HCT116 (cell line): Measurements from ENCODE around the gene RASIP1. TPM values are rescaled to one million over a fixed set of nuclear protein-coding genes. Genes with fewer than 3 reads are reported as not detected.

ENCODE experiments used
- ATAC-seq: fragments of 200-7000 bp; cut with Tn5 transposase; 2 replicates; pipeline ENCODE4 v1.9.1; 2020; ENCODE audit warnings: mild to moderate bottlenecking, moderate library complexity
- BruUV-seq: library from RNA; stranded (reverse); fragments of 400-500 nt; replicated peaks from 2 replicates; lab custom pipeline; 2021; lab: Mats Ljungman, UMichigan
- CTCF ChIA-PET: fragments of 300-600 bp; sonication (Branson Sonifier 250); formaldehyde crosslinking; loops from one replicate; lab custom pipeline; 2021; ENCODE audit warnings: antibody characterized with exemption; lab: Charles Lee
- POLR2A ChIA-PET: fragments of 300-600, 350-600 bp; sonication (Branson Sonifier 250); formaldehyde crosslinking; loops from one replicate; lab custom pipeline; 2021; ENCODE audit warnings: antibody characterized with exemption; lab: Charles Lee
- RAD21 ChIA-PET, 2 experiments: fragments of 300-600 bp; sonication (Branson Sonifier 250); formaldehyde crosslinking; loops; one replicate each; lab custom pipeline; 2023; ENCODE audit warnings: low total read pairs in 2 of 2; ENCODE audit not compliant: uncharacterized antibody in 2 of 2, unreplicated experiment in 2 of 2, low non-redundant PET in 1 of 2; lab: Charles Lee
- DNase-seq: peaks from one replicate; pipeline ENCODE4 v3.0.0-alpha.2; 2010; ENCODE audit warnings: low read depth, low spot score
- H2AFZ ChIP-seq: fragments of 200-600 bp; shearing (Covaris generic), sonication (generic); 2 replicates; pipeline ENCODE4 v1.6.1; 2017; ENCODE audit warnings: low read depth, mixed run types, mixed read lengths, antibody characterized with exemption, low read length; ENCODE audit not compliant: poor library complexity, severe bottlenecking
- H3K27ac ChIP-seq: 2 replicates; pipeline ENCODE4 v1.5.1; 2012; ENCODE audit warnings: low read depth, low read length
- H3K27me3 ChIP-seq: fragments of 200-600 bp; sonication (generic); 2 replicates; pipeline ENCODE4 v1.6.1; 2016; ENCODE audit warnings: mixed run types, low read length, mixed read lengths; ENCODE audit not compliant: insufficient read depth
- H3K36me3 ChIP-seq, 2 experiments: fragments of 200-500 bp in 1 of 2; fragments of 200-600 bp in 1 of 2; sonication (Bioruptor generic) in 1 of 2; sonication (generic) in 1 of 2; 2 replicates each; pipeline versions ENCODE4 v1.5.1 to v1.6.1; 2014 to 2016; ENCODE audit warnings: low read length in 2 of 2, inconsistent platforms in 1 of 2, mixed read lengths in 1 of 2, mixed run types in 1 of 2; ENCODE audit not compliant: insufficient read depth in 2 of 2, control insufficient read depth in 1 of 2
- H3K4me1 ChIP-seq, 2 experiments: fragments of 200-600 bp in 1 of 2; sonication (generic) in 1 of 2; 2 replicates each; pipeline versions ENCODE4 v1.5.1 to v1.6.1; 2012 to 2017; ENCODE audit warnings: low read length in 2 of 2, inconsistent platforms in 1 of 2, mild to moderate bottlenecking in 1 of 2, mixed read lengths in 1 of 2, mixed run types in 1 of 2, moderate library complexity in 1 of 2; ENCODE audit not compliant: insufficient read depth in 2 of 2, control insufficient read depth in 1 of 2
- H3K4me2 ChIP-seq: fragments of 200-600 bp; sonication (generic); 2 replicates; pipeline ENCODE4 v1.6.1; 2017; ENCODE audit warnings: mixed run types, low read length, mixed read lengths
- H3K4me3 ChIP-seq, 2 experiments: fragments of 200-600 bp in 1 of 2; sonication (generic) in 1 of 2; replicated peaks in 1 of 2; 2 replicates each; pipeline ENCODE4 v1.5.1; 2011 to 2016; ENCODE audit warnings: low read length in 2 of 2, control low read depth in 1 of 2, low read depth in 1 of 2, mild to moderate bottlenecking in 1 of 2, mixed read lengths in 1 of 2, mixed run types in 1 of 2
- H3K79me2 ChIP-seq: fragments of 200-600 bp; sonication (generic); 2 replicates; pipeline ENCODE4 v1.6.1; 2017; ENCODE audit warnings: mild to moderate bottlenecking, mixed run types, low read length, moderate library complexity, mixed read lengths; ENCODE audit not compliant: insufficient read depth
- H3K9ac ChIP-seq: fragments of 200-600 bp; sonication (generic); 2 replicates; pipeline ENCODE4 v1.6.1; 2016; ENCODE audit warnings: low read length, mixed read lengths
- H3K9me2 ChIP-seq: fragments of 200-600 bp; sonication (generic), shearing (Covaris generic); 2 replicates; pipeline ENCODE4 v1.6.1; 2017; ENCODE audit warnings: mixed run types, mild to moderate bottlenecking, moderate library complexity; ENCODE audit not compliant: insufficient read depth
- H3K9me3 ChIP-seq, 2 experiments: fragments of 200-500 bp in 1 of 2; fragments of 200-600 bp in 1 of 2; sonication (Bioruptor generic) in 1 of 2; sonication (generic) in 1 of 2; 2 replicates each; pipeline ENCODE4 v1.6.1; 2014 to 2017; ENCODE audit warnings: low read length in 2 of 2, mixed read lengths in 2 of 2, inconsistent platforms in 1 of 2, low read depth in 1 of 2, mild to moderate bottlenecking in 1 of 2, mixed run types in 1 of 2, moderate library complexity in 1 of 2; ENCODE audit not compliant: control insufficient read depth in 1 of 2, insufficient read depth in 1 of 2
- H4K20me1 ChIP-seq: fragments of 200-600 bp; sonication (generic), shearing (Covaris generic); 2 replicates; pipeline ENCODE4 v1.6.1; 2017; ENCODE audit warnings: mixed run types, mild to moderate bottlenecking, moderate library complexity; ENCODE audit not compliant: insufficient read depth
- ATF3 ChIP-seq: IDR thresholded peaks from 2 replicates; pipeline ENCODE4 v1.6.1; 2012
- CEBPB ChIP-seq: IDR thresholded peaks from 2 replicates; pipeline ENCODE4 v1.6.1; 2012; ENCODE audit warnings: low read depth
- CTCF ChIP-seq, 3 experiments: fragments of 200-600 bp in 1 of 3; sonication (generic) in 1 of 3; IDR thresholded peaks in 2 of 3; conservative IDR thresholded peaks in 1 of 3; 2 replicates each; pipeline ENCODE4 v1.5.1; 2012 to 2017; ENCODE audit warnings: low read depth in 2 of 3, low read length in 2 of 3, antibody characterized with exemption in 1 of 3, borderline replicate concordance in 1 of 3, control low read depth in 1 of 3, mild to moderate bottlenecking in 1 of 3, mixed read lengths in 1 of 3, mixed run types in 1 of 3, moderate library complexity in 1 of 3; ENCODE audit not compliant: insufficient read depth in 1 of 3
- ELF1 ChIP-seq: IDR thresholded peaks from 2 replicates; pipeline ENCODE4 v1.6.1; 2012; ENCODE audit warnings: low read depth, borderline replicate concordance
- EZH2 ChIP-seq: fragments of 200-600 bp; sonication (generic); IDR thresholded peaks from 2 replicates; pipeline ENCODE4 v1.6.1; 2017; ENCODE audit warnings: antibody characterized with exemption, mixed run types
- JUND ChIP-seq: IDR thresholded peaks from 2 replicates; pipeline ENCODE4 v1.6.1; 2012
- MAX ChIP-seq: IDR thresholded peaks from 2 replicates; pipeline ENCODE4 v1.6.1; 2012
- POLR2AphosphoS5 ChIP-seq: IDR thresholded peaks from 2 replicates; pipeline ENCODE4 v1.6.1; 2011; ENCODE audit warnings: mild to moderate bottlenecking, low read depth, low read length, moderate library complexity
- REST ChIP-seq: IDR thresholded peaks from 2 replicates; pipeline ENCODE4 v1.6.1; 2012; ENCODE audit warnings: low read depth
- SIN3A ChIP-seq: IDR thresholded peaks from 2 replicates; pipeline ENCODE4 v1.6.1; 2012; ENCODE audit warnings: low read depth
- TCF7L2 ChIP-seq: IDR thresholded peaks from 2 replicates; pipeline ENCODE4 v1.7.0; 2011; ENCODE audit warnings: borderline replicate concordance, inconsistent platforms; ENCODE audit not compliant: insufficient read depth, insufficient read length; ENCODE audit errors: extremely low read depth
- ZBTB33 ChIP-seq: IDR thresholded peaks from 2 replicates; pipeline ENCODE4 v1.6.1; 2011; ENCODE audit warnings: mild to moderate bottlenecking, low read length, moderate library complexity; ENCODE audit not compliant: insufficient replicate concordance; ENCODE audit errors: extremely low read depth
- ZFX ChIP-seq: fragments of 450-650 bp; IDR thresholded peaks from 2 replicates; pipeline ENCODE4 v1.6.1; 2017
- ZNF274 ChIP-seq: fragments of 200-500 bp; sonication (Bioruptor generic); IDR thresholded peaks from 2 replicates; pipeline ENCODE4 v1.6.1; 2014; ENCODE audit warnings: mild to moderate bottlenecking, low read depth, low read length, inconsistent platforms
- intact Hi-C: fragments of 100-400 bp; cut with micrococcal nuclease; formaldehyde crosslinking; loops from 2 replicates; pipeline ENCODE4 v1.10.0; 2022
- total RNA-seq: library from RNA; stranded (reverse); gene quantifications from one replicate; pipeline ENCODE4 v1.2.1, GENCODE V29; 2021; ENCODE audit not compliant: unreplicated experiment

RASIP1 gene
- total RNA-seq, 1 experiment from 2014 or later: 1.9 TPM

GRCh38 chr19:48739404-48740163 lies 826 bp downstream of the RASIP1 start:
- H3K4me1 ChIP-seq: peaks cover 25 to 40% of the 10 kb centered on the region in 2 experiments
- H3K79me2 ChIP-seq: no peaks in the 10 kb centered on the region
- H3K4me3 ChIP-seq: no peak overlapping the region
- H3K36me3 ChIP-seq: no peaks in the 10 kb centered on the region
- H3K27me3 ChIP-seq: no peaks in the 10 kb centered on the region
- DNase-seq: no peak
- no peaks in the 10 kb centered on the region for H4K20me1 ChIP-seq
- H3K4me2 ChIP-seq: peak overlapping the region; percentile 56; the same call in 1 of the 2 replicates
- no peak overlapping the region for H2AFZ ChIP-seq
- BruUV-seq: no TSS peak
- ChIA-PET POLR2A (interaction anchor here (1.3 kb wide), 1 partner anchor 44 kb away, joined by 4 read pairs; the partner anchor contains the start of gene FUT2), CTCF (interaction anchor here (0.9 to 2.4 kb wide), 5 partner anchors 15 to 103 kb away, joined by 4 to 16 read pairs (median 7); partner anchors contain the start of gene CA11), RAD21 (interaction anchor here in 1 of 2 experiments (1.2 kb wide), 1 partner anchor 56 kb away, joined by 4 read pairs; no protein-coding TSS in a partner anchor)
- no peak for ATAC-seq
- H3K9ac ChIP-seq: no peak overlapping the region; the same call in 1 of the 2 replicates
- intact Hi-C loops: loop anchor here (2.0 kb wide), 1 partner anchor 65 kb away; no protein-coding TSS in a partner anchor
- H3K9me3 ChIP-seq: no peaks in the 10 kb centered on the region
- H3K9me2 ChIP-seq: no peaks in the 10 kb centered on the region
- H3K27ac ChIP-seq: peak overlapping the region; percentile 51; the same call in 1 of the 2 replicates
- TF ChIP-seq POLR2AphosphoS5 (no peak), EZH2 (no peak), ZNF274 (no peak), TCF7L2 (no peak), CTCF (IDR thresholded peaks at IDR 0.05 in 2 of 3, conservative IDR thresholded peaks at IDR 0.05 in 1 of 3; ENCODE audit: borderline replicate concordance in 1 of 3, insufficient read depth in 1 of 3, low read depth in 2 of 3, low read length in 2 of 3) (no peak), CEBPB (no peak), REST (no peak), ZFX (no peak), ELF1 (no peak), ATF3 (no peak), SIN3A (no peak), MAX (no peak), JUND (no peak), ZBTB33 (no peak)
